Medulla oblongata (tissue), 1 donor: ENCODE measurements around the gene PRKAG2.
"Not testable (repeated sequence)": the region's sequence is repeated elsewhere in the genome, so short reads cannot be mapped to it uniquely, and the experiment has no call there.

ENCODE experiments used
- DNase-seq: peaks from one replicate; pipeline ENCODE4 v3.0.0-alpha.2; 2015; ENCODE audit errors: extremely low spot score

The PRKAG2 gene

DNA sequence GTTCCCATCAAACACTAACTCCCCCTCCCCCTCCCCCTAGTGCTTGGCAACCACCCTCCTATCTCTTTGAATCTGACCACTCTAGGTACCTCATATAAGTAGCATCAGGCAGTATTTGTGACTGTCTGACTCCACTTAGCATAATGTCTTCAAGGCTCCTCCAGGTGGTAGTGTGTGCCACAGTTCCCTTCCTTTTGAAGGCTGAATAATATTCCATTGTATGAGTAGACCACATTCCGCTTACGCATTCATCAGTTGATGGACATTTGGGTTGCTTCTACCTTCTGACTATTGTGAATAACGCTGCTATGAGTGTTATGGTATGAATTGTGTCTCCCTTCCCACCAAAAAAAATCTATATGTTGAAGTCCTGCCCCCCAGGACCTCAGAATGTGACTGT is 89.6 kb downstream of the PRKAG2 start:
- DNase-seq: no peak

DNA sequence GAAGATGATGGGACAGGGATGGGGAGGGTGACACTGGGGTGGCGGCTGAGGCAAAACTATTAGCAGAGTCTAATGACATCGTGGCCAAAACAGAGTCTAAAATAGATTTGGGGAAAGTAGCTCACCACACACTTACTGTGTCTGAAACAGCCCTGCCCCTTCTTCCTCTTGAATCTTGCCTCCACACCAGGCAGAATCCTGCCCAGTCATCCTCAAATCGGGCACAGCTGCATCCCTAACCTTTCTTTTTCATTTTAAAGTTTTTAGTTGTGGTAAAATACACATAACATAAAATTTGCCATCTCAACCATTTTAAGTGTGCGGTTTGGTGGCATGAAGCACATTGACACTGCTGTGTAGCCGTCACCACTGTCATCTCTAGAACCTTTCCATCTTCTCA is 90.0 kb downstream of the PRKAG2 start:
- no peak for DNase-seq

DNA sequence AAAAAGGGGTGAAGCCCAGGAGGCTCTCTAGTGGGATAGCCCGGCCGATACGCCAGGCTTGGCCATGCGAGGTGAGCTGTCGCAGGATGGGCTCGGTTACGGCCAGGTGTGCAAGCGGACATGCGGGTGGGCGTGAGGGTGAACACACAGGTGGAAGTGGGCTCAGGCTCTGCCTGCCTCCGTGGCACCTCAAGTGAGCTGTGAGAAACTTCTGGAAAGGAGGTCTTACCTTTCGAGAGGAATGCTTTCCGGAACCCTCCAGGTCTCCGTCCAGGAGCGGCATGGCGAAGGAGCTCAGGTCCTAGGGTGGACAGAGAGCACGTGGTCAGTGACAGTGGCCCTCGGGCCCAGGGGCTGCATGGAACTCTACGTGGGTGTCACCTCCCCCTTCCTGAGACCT is 90.7 kb downstream of the PRKAG2 start:
- DNase-seq: no peak

DNA sequence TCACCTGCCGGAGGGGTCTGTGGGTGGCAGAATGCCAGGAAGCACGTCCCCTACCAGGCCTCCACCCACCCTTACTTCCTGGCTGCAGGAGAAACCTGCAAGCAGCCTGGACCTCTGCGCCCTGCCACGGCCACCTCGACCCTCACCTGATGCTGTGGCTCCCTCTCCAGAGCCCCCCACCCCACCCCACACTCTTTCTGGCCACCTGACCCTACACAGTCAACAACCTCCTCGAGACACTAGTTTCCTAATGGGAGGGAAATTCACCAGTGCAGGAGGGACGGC is 91.3 kb downstream of the PRKAG2 start:
- DNase-seq: no peak

DNA sequence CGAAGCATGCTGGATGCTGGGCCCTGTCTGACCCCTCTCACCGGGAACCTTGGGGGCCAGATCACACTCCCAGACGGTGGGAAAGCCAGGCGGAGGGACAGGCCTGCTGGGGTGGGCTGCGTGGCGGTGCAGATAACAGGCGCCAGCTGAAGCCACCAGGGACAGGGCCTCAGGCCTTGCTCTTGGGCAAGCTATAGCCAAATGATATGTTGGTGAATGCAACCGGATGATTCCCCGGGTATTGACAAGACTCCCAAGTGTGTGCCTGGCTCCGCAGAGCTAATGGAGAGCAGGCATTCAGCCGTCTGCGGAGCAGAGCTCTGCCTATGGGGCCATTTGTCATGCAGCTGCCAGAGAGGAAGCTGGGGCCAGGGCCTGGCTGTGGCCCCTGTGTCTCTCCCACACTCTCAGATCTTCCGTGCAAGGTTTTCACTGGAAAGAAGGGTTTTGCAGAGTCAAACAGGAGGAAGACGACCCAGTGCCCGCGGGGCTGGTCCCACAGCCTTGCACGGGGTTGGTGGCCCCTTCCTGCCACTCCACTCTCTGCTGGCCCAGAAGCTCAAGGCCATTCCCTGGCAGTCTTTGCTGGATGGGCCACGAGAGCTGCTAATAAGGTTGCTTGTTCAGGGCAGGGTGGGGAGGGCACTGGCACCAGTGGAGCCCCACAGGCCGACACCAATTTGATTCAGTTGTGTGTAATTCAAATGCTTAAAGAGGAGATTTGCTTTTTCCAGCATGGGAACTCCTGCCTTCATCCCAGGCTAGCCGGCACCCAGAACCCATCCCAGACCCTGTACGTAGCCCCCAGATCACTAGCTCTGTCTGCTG is 91.8 kb downstream of the PRKAG2 start:
- no peak for DNase-seq

DNA sequence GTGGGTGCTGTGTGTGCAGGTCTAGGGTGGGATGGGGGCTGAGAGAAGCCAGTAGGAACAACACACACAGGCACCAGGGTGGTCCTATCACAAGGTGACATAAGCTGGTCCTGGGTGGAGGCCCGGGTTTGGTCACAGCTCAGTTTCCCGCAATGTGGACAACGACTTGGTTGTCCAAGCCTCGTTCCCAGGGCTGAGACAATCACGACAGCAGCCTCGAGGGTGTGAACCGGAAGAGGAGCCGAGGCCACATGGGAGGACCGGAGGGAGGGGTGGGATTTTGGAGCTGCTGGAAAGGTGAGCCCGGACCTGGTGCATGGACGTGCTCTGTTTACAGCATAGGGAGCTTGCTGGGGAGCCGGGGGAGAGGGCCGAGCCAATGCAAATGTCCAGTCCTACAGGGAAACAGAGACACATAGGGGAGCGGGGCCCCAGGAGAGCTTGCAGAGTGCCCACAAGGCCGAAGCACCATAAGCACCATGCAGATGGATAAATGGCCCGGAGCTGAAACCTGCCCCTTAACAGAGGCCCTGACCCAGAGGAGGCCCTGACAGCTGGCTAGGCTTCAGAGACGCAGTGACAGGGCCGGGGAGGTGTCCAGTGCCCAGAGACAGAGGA is 92.8 kb downstream of the PRKAG2 start:
- DNase-seq: no peak

DNA sequence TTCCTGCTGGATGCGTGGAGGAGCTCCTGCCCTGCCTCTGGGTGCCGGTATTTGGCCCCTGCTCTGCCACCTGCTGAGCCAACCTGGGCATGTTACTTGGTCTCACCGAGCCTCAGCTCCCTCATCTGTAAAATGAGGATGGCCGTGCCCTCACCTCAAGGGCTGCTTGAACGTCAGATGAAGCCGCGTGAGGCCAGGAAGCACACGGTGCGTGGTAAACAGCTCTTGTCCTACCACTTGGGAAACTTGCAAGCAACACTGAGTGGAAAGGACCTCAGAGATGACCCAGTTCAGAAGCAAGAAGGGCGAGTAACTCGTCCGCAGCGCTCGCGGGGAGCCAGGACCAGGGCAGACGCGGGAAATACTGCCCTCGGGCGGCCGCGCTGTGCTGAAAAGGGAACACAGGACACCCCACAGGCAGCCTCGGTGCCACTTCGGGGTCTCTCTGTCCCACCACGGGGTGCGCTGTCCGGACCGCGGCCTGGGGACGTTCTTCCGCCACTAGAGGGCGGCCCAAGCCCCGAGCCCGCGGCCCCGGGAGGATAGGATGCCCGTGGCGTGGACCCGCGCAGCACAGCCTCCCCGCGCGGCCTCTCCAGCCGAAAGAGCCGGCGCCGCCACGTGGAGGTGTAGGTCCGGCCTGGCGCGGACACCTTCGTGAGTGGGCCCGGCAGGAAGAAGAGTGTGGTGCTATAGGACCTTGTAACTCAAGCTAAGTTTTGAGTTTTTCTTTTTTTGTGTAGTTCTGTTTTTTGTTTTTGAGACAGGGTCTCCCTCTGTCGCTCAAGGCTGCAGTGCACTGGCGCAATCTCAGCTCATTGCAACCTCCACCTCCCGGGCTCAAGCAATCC is 94.1 kb downstream of the PRKAG2 start:
- DNase-seq: peak; percentile 80

DNA sequence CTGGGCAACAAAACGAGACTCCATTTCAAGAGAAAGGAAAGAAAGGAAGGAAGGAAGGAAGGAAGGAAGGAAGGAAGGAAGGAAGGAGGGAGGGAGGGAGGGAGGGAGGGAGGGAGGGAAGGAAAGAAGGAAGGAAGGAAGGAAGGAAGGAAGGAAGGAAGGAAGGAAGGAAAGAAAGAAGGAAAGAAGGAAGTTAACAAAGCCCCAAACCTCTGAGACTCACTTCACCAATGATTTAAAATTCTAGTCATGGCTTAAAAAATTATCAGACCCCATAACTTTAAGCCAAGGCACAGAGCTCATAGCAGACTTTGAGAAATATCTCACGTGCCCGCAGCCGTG is 94.7 kb downstream of the PRKAG2 start:
- DNase-seq: not testable (repeated sequence)

DNA sequence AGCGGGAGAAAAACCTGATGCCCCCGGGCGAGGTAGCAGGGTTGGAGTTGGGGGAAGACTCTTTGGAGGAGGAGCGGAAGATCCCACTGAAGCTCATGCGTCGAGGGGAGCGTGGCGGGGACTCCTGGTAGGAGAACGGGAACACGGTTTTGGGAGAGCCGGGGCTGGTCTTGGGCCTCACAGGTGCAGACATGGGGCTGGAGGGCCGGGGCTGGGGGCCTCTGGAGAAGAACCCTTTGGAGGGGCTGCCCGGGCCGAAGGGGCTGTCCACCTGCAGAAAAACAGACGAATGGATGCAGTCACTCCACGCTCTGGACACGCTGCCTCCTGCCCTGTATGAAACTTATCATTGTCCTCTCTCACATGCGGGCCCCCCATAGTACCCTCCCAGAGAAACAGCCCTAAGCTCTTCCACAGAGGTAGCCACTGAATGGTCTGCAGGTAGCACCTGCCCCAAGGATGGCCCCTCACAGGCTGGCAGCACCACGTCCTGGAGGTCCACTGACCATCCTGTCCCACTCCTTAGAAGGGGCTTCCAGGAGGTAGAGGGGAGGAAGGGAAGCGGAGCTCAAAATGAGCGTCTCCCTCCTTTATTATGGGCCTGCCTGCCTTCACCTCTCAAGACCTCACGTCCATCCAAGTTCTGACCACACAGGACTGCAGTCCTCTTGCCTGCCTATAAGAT is 95.6 kb downstream of the PRKAG2 start:
- no peak for DNase-seq

DNA sequence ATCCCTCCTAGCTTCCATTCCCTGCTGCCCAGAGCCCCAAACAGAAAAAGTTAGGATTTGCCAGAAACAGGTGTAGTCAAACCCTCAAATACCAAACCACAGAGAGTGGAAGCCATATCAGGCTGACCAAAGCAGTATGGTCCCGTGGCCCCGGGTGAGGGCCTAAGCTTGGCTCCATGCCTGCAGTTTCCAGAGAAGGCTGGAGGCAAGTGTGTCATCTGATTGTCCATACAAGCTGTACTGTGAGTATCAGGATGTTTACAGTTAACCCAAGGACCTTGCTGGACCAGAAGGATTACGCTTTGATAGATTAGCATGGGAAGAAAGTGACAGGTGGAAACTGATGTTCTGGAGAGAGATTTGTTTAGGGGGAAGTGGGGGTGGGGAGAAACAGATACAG is 96.3 kb downstream of the PRKAG2 start:
- no peak for DNase-seq

DNA sequence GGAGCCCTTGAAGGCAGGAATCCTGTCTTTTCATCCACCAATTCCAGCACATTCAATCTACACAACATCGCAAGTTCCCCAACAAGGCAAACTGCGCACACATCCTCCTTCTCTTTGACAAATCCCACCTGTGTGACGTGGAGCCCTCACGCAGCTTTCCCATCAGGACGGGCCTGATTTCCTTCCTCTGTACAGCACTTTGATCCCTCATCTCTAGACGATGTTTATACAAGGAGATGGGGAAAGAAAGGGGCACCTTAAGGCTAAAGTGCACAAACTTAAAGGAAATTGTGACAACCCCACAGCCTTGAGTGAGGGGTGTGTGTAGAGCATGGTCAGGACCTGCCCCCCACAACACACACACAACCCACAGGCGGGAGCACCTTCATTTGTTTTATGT is 97.2 kb downstream of the PRKAG2 start:
- DNase-seq: no peak

DNA sequence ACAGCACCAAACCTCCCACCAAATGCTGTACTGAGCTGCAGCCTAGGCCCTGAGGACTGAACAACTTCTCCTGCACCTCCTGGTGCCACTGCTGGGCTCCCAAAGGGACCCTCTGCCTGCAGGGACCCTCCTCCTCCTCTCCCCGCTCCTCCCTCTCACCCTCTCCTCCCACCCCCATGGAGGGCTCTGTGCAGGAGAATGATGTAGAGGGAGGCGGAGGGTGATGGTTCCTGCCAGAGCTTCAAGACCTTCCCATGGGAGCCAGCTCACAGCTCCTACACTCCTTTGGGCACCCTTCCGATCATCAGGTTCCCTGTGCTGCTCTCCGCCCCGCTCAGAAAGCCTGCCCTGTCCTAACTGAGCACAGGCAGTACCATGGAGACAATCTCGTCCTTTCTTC is 97.7 kb downstream of the PRKAG2 start:
- DNase-seq: no peak

DNA sequence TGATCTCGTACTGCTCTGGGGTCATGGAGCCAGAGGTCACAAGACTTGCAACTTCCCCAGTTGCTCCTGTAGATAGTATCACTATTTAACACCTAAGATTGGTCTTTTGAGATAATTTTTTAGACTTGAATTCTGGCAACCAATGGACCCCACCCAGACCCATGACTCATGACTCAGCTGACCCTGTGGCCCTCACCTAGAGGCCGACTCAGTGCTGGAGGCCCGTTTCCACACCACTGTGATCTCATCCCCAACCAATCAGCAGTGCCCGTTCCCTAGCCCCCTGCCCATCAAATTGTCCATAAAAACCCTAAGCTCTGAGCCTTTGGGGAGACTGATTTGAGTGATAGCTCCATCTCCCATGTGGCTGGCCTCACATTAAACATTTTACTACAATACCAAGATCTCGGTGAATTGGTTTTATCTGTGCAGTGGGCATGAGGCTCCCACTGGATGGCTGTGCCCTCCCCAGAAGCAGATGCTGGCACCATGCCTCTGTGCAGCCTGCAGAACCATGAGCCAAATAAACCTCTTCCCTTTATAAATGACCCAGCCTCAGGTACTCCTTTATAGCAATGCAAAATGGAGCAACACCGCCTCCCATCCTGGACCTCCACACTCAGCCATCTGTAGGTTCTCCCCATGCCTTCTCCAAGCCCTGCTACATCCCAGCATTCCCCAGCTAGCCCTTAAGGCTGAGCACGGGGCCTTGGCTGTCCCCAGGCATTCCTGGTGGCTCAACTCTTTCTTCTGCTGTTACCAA is 98.8 kb downstream of the PRKAG2 start:
- no peak for DNase-seq

DNA sequence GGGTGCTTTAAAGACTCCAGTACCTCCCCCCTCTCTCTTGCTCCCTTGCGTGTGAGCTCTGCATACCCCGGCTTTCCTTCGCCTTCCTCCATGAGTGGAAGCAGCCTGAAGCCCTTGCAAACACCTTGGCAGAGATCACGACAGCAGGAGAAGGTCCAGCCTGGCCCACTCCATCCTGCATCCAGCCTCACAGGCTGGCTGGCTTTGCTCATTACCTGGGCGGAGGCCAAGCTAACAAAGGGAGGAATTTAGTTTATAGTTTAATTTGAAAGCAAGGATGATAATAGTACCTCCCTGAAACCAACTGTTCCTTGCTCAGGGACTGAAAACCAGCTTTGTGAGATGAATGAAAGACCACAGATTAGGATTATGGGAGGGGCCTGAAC is 99.4 kb downstream of the PRKAG2 start:
- no peak for DNase-seq

DNA sequence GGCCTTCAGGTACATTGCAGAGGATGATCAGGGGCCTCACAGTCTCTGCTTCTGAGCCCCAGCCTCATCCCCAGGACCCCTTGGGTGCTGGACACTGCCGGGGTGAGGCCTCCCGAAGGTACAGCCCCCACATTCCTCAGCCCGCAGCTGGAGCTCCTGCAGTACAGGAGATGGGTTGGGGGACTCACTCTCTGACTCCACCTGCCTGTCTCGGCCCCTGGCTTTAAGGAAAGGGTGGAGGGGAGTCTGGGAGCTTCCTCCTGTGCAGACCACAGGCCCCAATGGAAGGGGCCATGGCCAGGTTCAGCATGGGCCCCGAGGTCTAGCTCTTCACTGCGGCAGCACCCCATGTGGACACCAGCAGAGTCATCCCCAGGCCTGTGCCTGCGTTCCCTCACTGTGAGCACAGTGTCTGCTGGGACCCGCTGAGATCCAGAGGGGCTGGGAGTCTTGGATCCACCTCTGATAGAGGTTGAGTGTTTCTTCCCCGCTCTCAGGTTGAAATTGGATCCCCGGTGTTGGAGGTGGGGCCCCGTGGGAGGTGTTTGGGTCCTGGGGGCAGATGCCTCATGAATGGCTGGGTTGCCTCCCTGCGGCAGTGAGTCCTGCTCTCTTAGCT is 99.9 kb downstream of the PRKAG2 start:
- no peak for DNase-seq

DNA sequence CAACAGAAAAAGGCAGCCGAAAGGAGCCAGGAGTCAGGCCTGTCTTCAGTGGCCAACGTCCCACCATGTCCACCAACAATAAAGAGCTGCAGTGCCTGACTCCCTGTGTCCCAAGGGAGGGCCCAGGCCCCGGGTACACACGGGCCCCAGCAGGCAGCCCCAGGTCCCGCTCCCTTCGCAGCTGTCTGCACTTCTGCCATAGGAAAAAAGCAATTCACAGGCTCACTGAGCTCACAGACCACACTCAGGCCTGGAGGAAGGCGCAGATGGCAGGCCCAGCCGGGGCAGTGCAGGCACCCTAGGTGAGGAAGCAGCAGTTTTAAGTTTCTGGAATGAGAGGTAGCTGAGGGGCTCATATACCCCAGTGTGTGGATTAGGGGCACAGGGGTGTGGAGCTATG is 100.5 kb downstream of the PRKAG2 start:
- no peak for DNase-seq

DNA sequence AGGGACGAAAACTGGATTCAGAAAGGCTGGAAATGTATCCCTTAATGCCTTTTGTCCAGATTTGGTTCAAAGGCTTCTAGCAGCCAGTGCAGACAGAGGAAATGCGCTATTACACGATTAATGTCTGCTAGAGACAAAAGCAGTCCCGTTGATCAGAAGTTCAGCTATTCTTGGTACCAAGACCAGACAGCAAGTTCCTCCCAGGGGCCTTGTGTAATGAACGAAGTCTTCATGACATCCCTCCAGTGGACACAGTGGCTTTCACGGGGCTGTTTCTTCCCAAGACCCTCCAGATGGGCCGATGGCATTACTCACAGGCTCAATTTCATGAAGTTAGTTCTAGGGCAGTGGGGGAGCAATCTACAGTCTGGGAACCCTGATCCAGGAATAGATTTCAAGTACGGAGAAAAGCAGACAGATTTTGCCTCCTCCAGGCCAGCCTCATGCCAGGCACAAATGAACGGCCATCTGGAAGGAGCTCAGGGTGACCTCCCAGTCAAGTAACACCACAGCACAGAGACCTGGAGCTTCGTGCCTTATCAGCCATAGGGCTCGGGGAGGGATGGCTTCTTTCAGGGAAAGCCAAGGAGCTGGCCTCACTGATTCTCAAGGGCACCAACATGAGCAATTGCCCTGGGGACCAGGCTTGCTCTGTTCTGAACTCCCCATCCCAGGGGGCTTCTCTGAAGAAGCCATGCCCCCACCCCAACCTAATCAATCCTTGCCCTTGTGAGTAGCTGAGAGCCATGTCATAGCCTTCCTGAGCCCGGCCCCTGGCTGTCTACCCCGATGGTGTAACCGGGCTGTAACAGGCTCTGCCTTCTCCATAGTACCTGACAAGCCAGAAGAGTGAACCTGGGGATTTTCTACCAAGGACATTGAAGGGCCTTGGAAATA is 101.1 kb downstream of the PRKAG2 start:
- peak; percentile 60 for DNase-seq

DNA sequence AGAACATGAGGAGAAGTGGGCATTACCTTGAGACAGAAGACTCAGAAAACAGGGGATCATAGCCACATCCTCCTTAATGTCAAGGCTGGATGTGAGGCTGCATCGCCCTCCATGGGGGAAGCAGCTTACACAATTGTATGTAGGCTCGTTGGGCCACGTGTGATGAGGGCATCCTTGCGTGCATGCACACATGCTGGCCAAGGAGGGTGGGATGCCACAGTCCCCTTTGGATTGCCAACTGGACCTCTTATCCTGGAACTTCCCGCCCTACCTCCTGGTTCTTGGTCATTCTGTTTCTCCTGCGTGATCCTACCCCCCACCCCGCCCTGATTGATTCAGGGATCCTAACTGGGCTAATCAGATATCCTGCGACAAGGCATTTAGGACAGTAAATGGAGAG is 102.0 kb downstream of the PRKAG2 start:
- no peak for DNase-seq

DNA sequence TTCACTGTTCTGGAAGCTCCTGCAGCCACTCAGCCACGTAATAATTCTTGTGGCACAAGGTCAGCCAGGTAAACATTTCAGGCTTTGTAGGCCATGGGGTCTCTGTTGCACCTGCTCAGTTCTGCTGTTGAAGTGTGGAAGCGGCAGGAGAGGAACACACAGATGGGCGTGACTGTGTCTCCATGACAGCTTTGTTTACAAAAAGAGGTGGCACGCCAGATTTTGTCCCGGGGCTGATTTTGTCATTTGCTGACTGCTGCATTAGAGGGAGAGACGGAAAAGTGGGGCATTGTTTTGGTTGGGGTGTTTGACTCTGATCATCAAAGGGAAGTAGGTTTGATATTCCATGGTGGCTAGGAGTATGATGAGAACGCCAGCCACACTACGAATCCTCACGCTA is 103.1 kb downstream of the PRKAG2 start:
- no peak for DNase-seq

DNA sequence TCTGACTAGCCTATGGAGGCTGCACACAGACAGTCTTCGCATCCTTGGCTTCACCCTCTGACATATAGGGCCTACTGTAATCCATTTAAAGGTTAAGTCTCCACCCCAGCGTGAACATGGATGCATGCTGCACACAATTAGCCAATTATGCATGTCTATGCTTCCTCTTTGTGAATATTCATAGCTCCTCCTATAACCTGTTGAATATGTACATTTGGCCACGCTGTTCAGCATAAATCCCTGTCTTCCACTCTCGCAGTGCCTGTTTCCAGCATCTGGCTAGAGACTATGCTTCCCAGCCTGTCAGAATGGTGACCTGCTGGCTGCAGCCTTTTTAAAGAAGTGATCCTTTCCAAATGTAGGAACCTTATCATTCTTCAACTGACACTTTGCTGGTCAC is 106.7 kb downstream of the PRKAG2 start:
- DNase-seq: no peak
